Testis (tissue), 2 donors: Measurements from ENCODE around the gene AFAP1.

Experiments used
- CTCF ChIP-seq, 3 experiments: fragments of 450-650 bp in 2 of 3; fragments of 200-600 bp in 1 of 3; sonication (generic) in 1 of 3; IDR thresholded peaks; one replicate each; pipeline ENCODE4 v1.5.1; 2016 to 2019; ENCODE audit warnings: antibody characterized with exemption in 3 of 3, mild to moderate bottlenecking in 2 of 3, moderate library complexity in 1 of 3
- POLR2A ChIP-seq: fragments of 450-650 bp; IDR thresholded peaks from one replicate; pipeline ENCODE4 v1.6.1; 2017; ENCODE audit warnings: antibody characterized with exemption, mild to moderate bottlenecking, moderate library complexity

GRCh38 chr4:7820031-7820818 lies 119.4 kb downstream of the AFAP1 start:
- no peak for TF ChIP-seq CTCF (IDR thresholded peaks at IDR 0.05)
- TF ChIP-seq POLR2A: no peak
